22Rv1 (cell line): ENCODE data around the gene DNAJC4.

Source experiments
- CTCF ChIP-seq: fragments of 450-650 bp; IDR thresholded peaks from 2 replicates; pipeline ENCODE4 v1.5.1; 2017; ENCODE audit warnings: mild to moderate bottlenecking
- ZFX ChIP-seq: fragments of 450-650 bp; IDR thresholded peaks from 2 replicates; pipeline ENCODE4 v1.6.1; 2017; ENCODE audit warnings: antibody characterized with exemption, borderline replicate concordance

- TF ChIP-seq CTCF (no peak), ZFX (no peak)
Observed at GRCh38 chr11:64264371-64264852, 34.1 kb downstream of the DNAJC4 start.
